Suprapubic skin (tissue), 4 donors: ENCODE data around the gene COL20A1. TPM values are rescaled to one million over a fixed set of nuclear protein-coding genes. Genes with fewer than 3 reads are reported as not detected.
"Not testable (repeated sequence)": the region's sequence is repeated elsewhere in the genome, so short reads cannot be mapped to it uniquely, and the experiment has no call there.

Experiments used
- DNase-seq, 2 donors: peaks; one replicate each; pipeline ENCODE4 v3.0.0-alpha.2; 2019; ENCODE audit warnings: low spot score in 2 of 2
- H3K27ac ChIP-seq: fragments of 200-600 bp; sonication (generic); one replicate; pipeline ENCODE4 v1.5.1; 2019
- H3K27me3 ChIP-seq: fragments of 200-600 bp; sonication (generic); one replicate; pipeline ENCODE4 v1.5.1; 2019
- H3K36me3 ChIP-seq: fragments of 200-600 bp; sonication (generic); one replicate; pipeline ENCODE4 v1.5.1; 2019
- H3K4me1 ChIP-seq: fragments of 200-600 bp; sonication (generic); one replicate; pipeline ENCODE4 v1.5.1; 2019
- H3K4me3 ChIP-seq: fragments of 200-600 bp; sonication (generic); one replicate; pipeline ENCODE4 v1.5.1; 2019; ENCODE audit warnings: mild to moderate bottlenecking
- H3K9me3 ChIP-seq: fragments of 200-600 bp; sonication (generic); one replicate; pipeline ENCODE4 v1.5.1; 2019
- EP300 ChIP-seq: sonication (generic); formaldehyde crosslinking; IDR thresholded peaks from one replicate; pipeline ENCODE4 v1.6.1; 2017; ENCODE audit warnings: antibody characterized with exemption
- POLR2A ChIP-seq, 2 donors: fragments of 450-650 bp; IDR thresholded peaks; one replicate each; pipeline ENCODE4 v1.6.1; 2017; ENCODE audit warnings: antibody characterized with exemption in 2 of 2, mild to moderate bottlenecking in 2 of 2, moderate library complexity in 2 of 2
- POLR2AphosphoS5 ChIP-seq, 3 donors: sonication (generic); formaldehyde crosslinking; IDR thresholded peaks; one replicate each; pipeline ENCODE4 v1.6.1; 2017; ENCODE audit warnings: antibody characterized with exemption in 3 of 3
- WGBS: methylation state at CpG from one replicate; pipeline ENCODE4 v1.1.5; 2018; 5-methylcytosine and 5-hydroxymethylcytosine counted together
- total RNA-seq, 4 donors: library from RNA; depleted of rRNA; stranded (reverse); fragments of >200 nt; gene quantifications; one replicate each; pipeline ENCODE4 v1.1.0, GENCODE V29; 2016
- TF ChIP-seq, protein P1 (sequence below), 2 donors: fragments of 200-600 bp in 1 of 2; fragments of 450-650 bp in 1 of 2; sonication (generic) in 1 of 2; IDR thresholded peaks; one replicate each; pipeline ENCODE4 v1.5.1; 2016 to 2019; ENCODE audit warnings: antibody characterized with exemption in 2 of 2, mild to moderate bottlenecking in 1 of 2, moderate library complexity in 1 of 2

Gene COL20A1
- total RNA-seq, 4 donors from 2014 or later = not detected

DNA sequence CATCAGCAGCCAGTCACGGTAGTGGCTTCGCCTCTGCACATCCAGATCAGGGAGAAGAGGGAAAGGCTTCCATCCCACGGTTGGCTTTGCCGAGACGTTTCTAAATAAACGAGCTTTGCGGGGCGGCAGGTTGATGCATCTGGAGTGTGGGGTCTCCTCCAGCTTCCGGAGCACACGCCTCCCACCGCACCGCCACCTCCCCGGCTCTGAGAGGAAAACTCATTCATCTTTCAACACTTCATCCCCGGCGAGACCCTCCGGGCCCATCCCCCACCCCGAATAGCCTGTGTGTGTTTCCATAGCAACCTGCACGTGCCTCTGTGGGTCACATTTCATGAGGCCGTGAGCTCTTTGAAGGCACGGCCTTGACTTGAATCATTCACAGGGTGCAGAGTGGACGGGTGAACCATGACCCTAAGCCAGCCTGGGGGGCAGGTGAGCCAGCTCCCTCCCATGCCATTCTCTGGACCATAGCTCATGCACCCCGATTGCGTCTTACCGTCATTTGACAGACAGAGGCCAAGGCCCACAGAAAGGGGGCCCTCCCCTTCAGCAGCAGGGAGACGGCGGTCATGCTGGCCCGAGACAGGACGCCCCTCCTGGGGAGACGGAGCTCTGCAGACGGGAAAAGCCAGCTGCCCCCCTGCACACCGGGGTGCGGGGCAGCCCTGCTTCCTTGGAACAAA is 84.4 kb downstream of the COL20A1 start:
- Histone ChIP-seq H3K27me3 (peaks cover 99% of the 10 kb centered on the region), H3K27ac (no peak overlapping the region), H3K9me3 (no peaks in the 10 kb centered on the region), H3K4me3 (no peak overlapping the region), H3K4me1 (no peaks in the 10 kb centered on the region), H3K36me3 (no peaks in the 10 kb centered on the region)
- DNase-seq = no peak
- TF ChIP-seq POLR2A (IDR thresholded peaks at IDR 0.05) (no peak), EP300 (no peak)
- WGBS = 11% methylated on average over 18 of the region's 32 CpGs

DNA sequence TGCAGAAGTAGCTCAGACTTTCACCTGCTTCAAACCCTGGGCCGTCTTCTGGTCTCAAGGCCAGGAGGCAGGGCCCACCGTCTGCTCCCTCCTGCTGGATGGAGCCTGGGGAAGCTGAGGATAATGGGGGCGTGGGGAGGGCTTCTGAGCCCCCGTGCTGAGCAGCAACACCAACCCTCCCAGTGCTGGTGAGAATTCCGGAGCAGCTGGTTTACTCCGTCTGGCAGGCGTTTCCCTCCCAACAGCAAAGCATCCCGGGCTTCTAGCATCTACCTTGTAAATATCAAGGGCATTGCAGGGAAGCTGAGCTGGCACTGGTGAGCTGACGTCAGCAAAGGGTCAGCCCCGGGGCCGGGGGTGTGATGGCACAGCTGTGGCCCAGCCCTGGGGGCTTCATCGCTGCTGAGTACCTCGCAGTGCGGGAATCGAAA is 85.0 kb downstream of the COL20A1 start:
- H3K36me3 ChIP-seq = no peaks in the 10 kb centered on the region
- WGBS = 58% methylated on average over 7 of the region's 15 CpGs
- no peak for DNase-seq
- H3K27me3 ChIP-seq = peaks cover 99% of the 10 kb centered on the region
- no peaks in the 10 kb centered on the region for H3K4me1 ChIP-seq
- H3K9me3 ChIP-seq = no peaks in the 10 kb centered on the region
- H3K27ac ChIP-seq = no peak overlapping the region
- no peak overlapping the region for H3K4me3 ChIP-seq
- TF ChIP-seq POLR2AphosphoS5 (IDR thresholded peaks at IDR 0.05) = no peak
- no peak for TF ChIP-seq POLR2A (IDR thresholded peaks at IDR 0.05)
- no peak for TF ChIP-seq EP300
- TF ChIP-seq, protein P1, sequence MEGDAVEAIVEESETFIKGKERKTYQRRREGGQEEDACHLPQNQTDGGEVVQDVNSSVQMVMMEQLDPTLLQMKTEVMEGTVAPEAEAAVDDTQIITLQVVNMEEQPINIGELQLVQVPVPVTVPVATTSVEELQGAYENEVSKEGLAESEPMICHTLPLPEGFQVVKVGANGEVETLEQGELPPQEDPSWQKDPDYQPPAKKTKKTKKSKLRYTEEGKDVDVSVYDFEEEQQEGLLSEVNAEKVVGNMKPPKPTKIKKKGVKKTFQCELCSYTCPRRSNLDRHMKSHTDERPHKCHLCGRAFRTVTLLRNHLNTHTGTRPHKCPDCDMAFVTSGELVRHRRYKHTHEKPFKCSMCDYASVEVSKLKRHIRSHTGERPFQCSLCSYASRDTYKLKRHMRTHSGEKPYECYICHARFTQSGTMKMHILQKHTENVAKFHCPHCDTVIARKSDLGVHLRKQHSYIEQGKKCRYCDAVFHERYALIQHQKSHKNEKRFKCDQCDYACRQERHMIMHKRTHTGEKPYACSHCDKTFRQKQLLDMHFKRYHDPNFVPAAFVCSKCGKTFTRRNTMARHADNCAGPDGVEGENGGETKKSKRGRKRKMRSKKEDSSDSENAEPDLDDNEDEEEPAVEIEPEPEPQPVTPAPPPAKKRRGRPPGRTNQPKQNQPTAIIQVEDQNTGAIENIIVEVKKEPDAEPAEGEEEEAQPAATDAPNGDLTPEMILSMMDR (IDR thresholded peaks at IDR 0.05) = no peak

DNA sequence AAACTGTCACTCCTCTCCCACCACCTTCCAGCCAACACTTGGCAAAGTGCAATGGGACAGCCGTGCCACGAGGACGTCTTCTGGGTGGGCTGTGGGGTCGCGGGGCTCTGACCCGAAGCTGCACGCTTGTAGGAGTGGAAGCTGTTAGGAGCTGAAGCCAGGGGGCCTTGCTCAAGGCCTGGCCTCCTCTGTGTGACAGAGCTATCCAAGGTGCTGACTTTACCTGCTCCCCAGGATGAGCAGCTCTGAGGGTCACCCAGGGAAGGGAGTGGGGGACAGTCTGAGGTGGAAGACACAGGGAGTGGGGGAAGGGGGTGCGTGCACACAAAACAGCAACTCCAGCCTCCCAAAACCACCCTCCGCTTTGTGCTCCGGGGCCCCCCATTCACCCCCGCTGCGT is 85.6 kb downstream of the COL20A1 start:
- H3K4me3 ChIP-seq = no peak overlapping the region
- H3K27me3 ChIP-seq = peaks cover 99% of the 10 kb centered on the region
- no peak overlapping the region for H3K27ac ChIP-seq
- no peaks in the 10 kb centered on the region for H3K4me1 ChIP-seq
- no peaks in the 10 kb centered on the region for H3K9me3 ChIP-seq
- 58% methylated on average over 12 of the region's 12 CpGs for WGBS
- no peak for TF ChIP-seq POLR2AphosphoS5 (IDR thresholded peaks at IDR 0.05)
- no peak for TF ChIP-seq POLR2A (IDR thresholded peaks at IDR 0.05)
- TF ChIP-seq EP300 = no peak
- TF ChIP-seq, protein P1 (IDR thresholded peaks at IDR 0.05) = no peak
- no peak for DNase-seq
- H3K36me3 ChIP-seq = no peaks in the 10 kb centered on the region

DNA sequence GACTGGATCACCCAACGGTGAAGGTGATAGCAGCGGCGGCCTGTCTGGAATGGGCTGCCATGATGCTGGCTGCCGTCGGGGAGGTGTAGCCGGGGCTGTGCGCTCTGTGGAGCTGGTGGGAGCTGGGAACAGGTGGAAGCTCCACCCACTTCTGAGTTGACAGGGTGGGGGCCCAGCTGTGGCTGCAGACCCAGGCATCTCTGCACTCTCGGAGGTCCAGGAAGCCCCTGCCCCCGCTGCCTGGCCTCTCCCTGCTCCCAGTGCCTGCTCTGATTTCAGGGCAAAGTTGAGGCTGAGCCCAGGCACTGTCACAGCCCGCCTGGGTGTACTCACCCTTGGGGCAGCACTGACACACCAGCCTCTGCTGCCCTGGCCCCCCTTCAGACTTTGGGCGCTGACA is 86.3 kb downstream of the COL20A1 start:
- 70% methylated on average over 10 of the region's 11 CpGs for WGBS
- H3K27me3 ChIP-seq = peaks cover 98% of the 10 kb centered on the region

DNA sequence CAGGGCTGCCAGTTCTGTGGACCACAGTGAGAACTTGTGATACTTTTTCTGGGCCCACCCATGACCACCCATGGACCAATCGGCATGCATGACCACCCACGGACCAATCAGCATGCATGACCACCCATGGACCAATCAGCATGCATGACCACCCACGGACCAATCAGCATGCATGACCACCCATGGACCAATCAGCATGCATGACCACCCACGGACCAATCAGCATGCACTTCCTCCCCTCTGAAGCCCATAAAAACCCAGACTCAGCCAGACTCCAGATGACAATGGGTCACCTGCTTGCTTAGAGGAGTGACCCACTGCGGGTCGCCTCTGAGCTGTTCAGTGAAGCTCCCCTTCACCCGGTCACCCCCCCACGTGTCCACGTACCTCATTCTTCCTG is 86.9 kb downstream of the COL20A1 start:
- not testable (repeated sequence) for H3K9me3 ChIP-seq, H3K4me1 ChIP-seq, H3K4me3 ChIP-seq, H3K27ac ChIP-seq, H3K36me3 ChIP-seq, DNase-seq
- peaks cover 97% of the 10 kb centered on the region for H3K27me3 ChIP-seq
- WGBS = 71% methylated on average over 4 of the region's 9 CpGs

More for the DNA sequence above, 86.3 kb downstream of the COL20A1 start:
- Histone ChIP-seq H3K4me1 (no peaks in the 10 kb centered on the region), H3K27ac (no peak overlapping the region), H3K9me3 (no peaks in the 10 kb centered on the region), H3K36me3 (no peaks in the 10 kb centered on the region), H3K4me3 (no peak overlapping the region)
- DNase-seq = no peak
- TF ChIP-seq EP300 (no peak), POLR2A (IDR thresholded peaks at IDR 0.05) (no peak), POLR2AphosphoS5 (IDR thresholded peaks at IDR 0.05) (no peak)
- TF ChIP-seq, protein P1 (IDR thresholded peaks at IDR 0.05) = no peak

DNA sequence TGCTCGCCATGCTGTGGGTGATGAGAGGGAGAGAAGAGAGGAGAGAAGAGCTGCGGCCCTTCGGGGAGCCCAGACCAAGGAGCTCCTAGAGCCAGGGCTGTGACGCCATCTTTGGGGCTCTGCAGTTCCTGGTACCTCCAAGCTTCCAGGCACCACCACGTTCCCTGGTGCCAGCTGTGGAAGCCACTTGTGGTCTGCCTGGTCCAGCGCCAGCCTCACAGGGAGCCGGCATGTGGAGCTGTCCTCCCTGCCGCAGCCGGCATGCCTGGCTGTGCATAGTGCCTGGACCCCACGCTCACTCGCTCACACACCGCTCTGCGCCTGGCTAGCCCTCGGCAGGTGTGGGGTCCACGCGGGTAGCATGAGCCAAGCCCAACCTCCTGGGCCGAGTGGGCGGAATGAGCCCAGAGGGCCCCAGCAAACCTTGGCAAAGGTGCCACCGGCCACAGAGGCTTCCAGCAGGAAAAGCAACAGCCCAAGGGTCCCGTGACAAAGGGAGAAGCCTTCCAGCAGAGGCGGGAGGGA is 87.4 kb downstream of the COL20A1 start:
- TF ChIP-seq EP300 (no peak), POLR2AphosphoS5 (IDR thresholded peaks at IDR 0.05) (no peak), POLR2A (IDR thresholded peaks at IDR 0.05) (no peak)
- TF ChIP-seq, protein P1 (IDR thresholded peaks at IDR 0.05) = no peak
- Histone ChIP-seq H3K4me1 (no peaks in the 10 kb centered on the region), H3K27ac (no peak overlapping the region), H3K36me3 (no peaks in the 10 kb centered on the region), H3K4me3 (no peak overlapping the region), H3K27me3 (peaks cover 91% of the 10 kb centered on the region), H3K9me3 (no peaks in the 10 kb centered on the region)
- 82% methylated on average over 5 of the region's 21 CpGs for WGBS
- DNase-seq = no peak
